Measurements from ENCODE around the gene LRRTM4.

The LRRTM4 gene

GRCh38 chr2:76851000-76851399, 671.2 kb downstream of the LRRTM4 start:
- no peak for DNase-seq (ENCODE audit: low read depth)
- H3K4me3 ChIP-seq (ENCODE audit: low read length) = no peak overlapping the region
- no peak for TF ChIP-seq CTCF (IDR thresholded peaks at IDR 0.05; ENCODE audit: insufficient read depth, low read depth, low read length, missing control alignments)

- H3K4me3 ChIP-seq (ENCODE audit: low read length) = no peak overlapping the region
- no peak for DNase-seq (ENCODE audit: low read depth)
- no peak for TF ChIP-seq CTCF (IDR thresholded peaks at IDR 0.05; ENCODE audit: insufficient read depth, low read depth, low read length, missing control alignments)
Measured at GRCh38 chr2:76849086-76849485, 673.1 kb downstream of the LRRTM4 start.

- no peak overlapping the region for H3K4me3 ChIP-seq (ENCODE audit: low read length)
- no peak for TF ChIP-seq CTCF (IDR thresholded peaks at IDR 0.05; ENCODE audit: insufficient read depth, low read depth, low read length, missing control alignments)
- DNase-seq (ENCODE audit: low read depth) = no peak
Measured at GRCh38 chr2:76839826-76840225, 682.4 kb downstream of the LRRTM4 start.

- TF ChIP-seq CTCF (IDR thresholded peaks at IDR 0.05; ENCODE audit: insufficient read depth, low read depth, low read length, missing control alignments) = no peak
- H3K4me3 ChIP-seq (ENCODE audit: low read length) = no peak overlapping the region
- DNase-seq (ENCODE audit: low read depth) = no peak
Measured at GRCh38 chr2:76829374-76830234, 692.6 kb downstream of the LRRTM4 start.

GRCh38 chr2:76826691-76827090, 695.5 kb downstream of the LRRTM4 start:
- H3K4me3 ChIP-seq (ENCODE audit: low read length) = no peak overlapping the region
- TF ChIP-seq CTCF (IDR thresholded peaks at IDR 0.05; ENCODE audit: insufficient read depth, low read depth, low read length, missing control alignments) = no peak
- no peak for DNase-seq (ENCODE audit: low read depth)

- H3K4me3 ChIP-seq (ENCODE audit: low read length) = no peak overlapping the region
- TF ChIP-seq CTCF (IDR thresholded peaks at IDR 0.05; ENCODE audit: insufficient read depth, low read depth, low read length, missing control alignments) = no peak
- DNase-seq (ENCODE audit: low read depth) = no peak
Measured at GRCh38 chr2:76825140-76825970, 696.8 kb downstream of the LRRTM4 start.

All from epithelial cell of esophagus (primary cell).